ENCODE measurements around the gene KRT20. TPM values are rescaled to one million over a fixed set of nuclear protein-coding genes. Genes with fewer than 3 reads are reported as not detected.

KRT20 gene
- total and polyA plus RNA-seq, 2 experiments from 2014 or later = not detected

DNA sequence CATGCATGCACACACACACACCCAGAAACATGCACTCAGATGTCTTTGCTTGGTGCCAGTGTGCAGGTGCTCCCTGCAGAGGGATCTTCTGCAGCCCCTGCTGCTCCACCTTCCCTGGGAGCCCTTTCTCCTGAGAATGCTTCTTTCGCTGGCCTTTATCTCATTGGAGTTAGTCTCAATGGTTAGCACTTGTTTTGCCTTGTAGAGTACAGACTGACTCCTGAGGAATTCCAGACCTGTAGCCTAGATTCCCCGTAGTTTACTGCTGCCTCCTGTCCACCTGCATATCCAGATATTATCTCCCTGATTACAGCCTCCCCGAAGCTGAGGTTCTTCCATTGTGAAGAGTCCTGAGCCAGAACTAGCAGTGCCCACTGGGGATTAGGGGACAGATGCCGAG lies 14.9 kb downstream of the KRT20 start:
- H3K27ac ChIP-seq = no peak overlapping the region
- H3K4me2 ChIP-seq (ENCODE audit: unreplicated experiment) = no peak overlapping the region
- WGBS, 2 experiments (ENCODE audit: low coverage in 1 of 2, low lambda C conversion rate in 2 of 2, missing lambda C conversion rate in 2 of 2) = 65 to 70% methylated on average over 4 of the region's 4 CpGs
- TF ChIP-seq EZH2 (IDR thresholded peaks at IDR 0.05; ENCODE audit: insufficient read depth, poor library complexity, severe bottlenecking) = no peak
- no peak for TF ChIP-seq EZH2phosphoT487 (IDR thresholded peaks at IDR 0.05; ENCODE audit: insufficient read depth, low read depth)
- peaks cover 8% of the 10 kb centered on the region for H3F3A ChIP-seq (ENCODE audit: insufficient read depth)
- H4K20me1 ChIP-seq (ENCODE audit: insufficient read depth) = no peaks in the 10 kb centered on the region
- no peaks in the 10 kb centered on the region for H3K9me2 ChIP-seq (ENCODE audit: insufficient read depth)
- H3K4me3 ChIP-seq = no peak overlapping the region
- H3K4me1 ChIP-seq (ENCODE audit: insufficient read depth) = peaks cover 17% of the 10 kb centered on the region
- in situ Hi-C loops (cut with MboI) = no loop called here
- no peaks in the 10 kb centered on the region for H3K9me3 ChIP-seq (ENCODE audit: low read depth)
- H3K9ac ChIP-seq = no peak overlapping the region
- no peak overlapping the region for H2AFZ ChIP-seq
- DNase-seq = no peak
- H3K27me3 ChIP-seq (replicated peaks; ENCODE audit: insufficient read depth) = no peaks in the 10 kb centered on the region
- no peaks in the 10 kb centered on the region for H3K36me3 ChIP-seq (ENCODE audit: low read depth)
- no peaks in the 10 kb centered on the region for H3K79me2 ChIP-seq (ENCODE audit: insufficient read depth)

DNA sequence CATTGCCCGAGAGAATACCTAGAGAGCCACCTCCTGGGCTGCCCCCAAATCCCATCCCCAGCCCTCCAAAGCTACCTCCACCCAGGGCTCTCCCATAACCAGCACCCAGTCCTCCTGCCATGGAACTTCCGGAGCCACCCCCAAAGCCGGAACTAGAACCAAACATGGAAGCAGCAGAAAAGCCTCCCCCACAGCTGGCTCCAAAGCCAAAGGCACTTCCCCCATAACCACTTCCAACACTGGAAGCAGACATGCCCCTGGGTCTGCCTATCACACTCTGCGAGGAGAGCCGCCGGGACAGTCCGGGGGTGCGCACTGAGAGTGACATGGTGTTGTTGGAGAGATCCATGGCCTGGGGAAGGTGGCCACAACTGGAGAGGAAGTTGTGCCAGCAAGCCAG lies 18.2 kb downstream of the KRT20 start, which contains the start of gene KRT12:
TSS of gene KRT12 (minus strand) at position 386 of the 400 bp plus-strand sequence. CDS start at position 349, 37 bp downstream.
- H3K4me1 ChIP-seq (ENCODE audit: insufficient read depth) = no peaks in the 10 kb centered on the region
- no peak within 1 kb of the TSS for H3K27ac ChIP-seq
- WGBS, 2 experiments (ENCODE audit: low coverage in 1 of 2, low lambda C conversion rate in 2 of 2, missing lambda C conversion rate in 2 of 2) = 83 to 86% methylated on average over 8 of the region's 8 CpGs
- no peaks in the 10 kb centered on the region for H3F3A ChIP-seq (ENCODE audit: insufficient read depth)
- H2AFZ ChIP-seq = no peak within 1 kb of the TSS
- H3K4me2 ChIP-seq (ENCODE audit: unreplicated experiment) = no peak within 1 kb of the TSS
- no peaks in the 10 kb centered on the region for H4K20me1 ChIP-seq (ENCODE audit: insufficient read depth)
- H3K79me2 ChIP-seq (ENCODE audit: insufficient read depth) = no peaks in the 10 kb centered on the region
- DNase-seq = no peak
- H3K9ac ChIP-seq = no peak within 1 kb of the TSS
- H3K4me3 ChIP-seq = no peak within 1 kb of the TSS
- H3K9me3 ChIP-seq (ENCODE audit: low read depth) = no peaks in the 10 kb centered on the region
- H3K9me2 ChIP-seq (ENCODE audit: insufficient read depth) = no peaks in the 10 kb centered on the region
- no peaks in the 10 kb centered on the region for H3K27me3 ChIP-seq (replicated peaks; ENCODE audit: insufficient read depth)
- no peaks in the 10 kb centered on the region for H3K36me3 ChIP-seq (ENCODE audit: low read depth)
- in situ Hi-C loops (cut with MboI) = no loop called here
- no peak for TF ChIP-seq EZH2phosphoT487 (IDR thresholded peaks at IDR 0.05; ENCODE audit: insufficient read depth, low read depth)
- TF ChIP-seq EZH2 (IDR thresholded peaks at IDR 0.05; ENCODE audit: insufficient read depth, poor library complexity, severe bottlenecking) = no peak

DNA sequence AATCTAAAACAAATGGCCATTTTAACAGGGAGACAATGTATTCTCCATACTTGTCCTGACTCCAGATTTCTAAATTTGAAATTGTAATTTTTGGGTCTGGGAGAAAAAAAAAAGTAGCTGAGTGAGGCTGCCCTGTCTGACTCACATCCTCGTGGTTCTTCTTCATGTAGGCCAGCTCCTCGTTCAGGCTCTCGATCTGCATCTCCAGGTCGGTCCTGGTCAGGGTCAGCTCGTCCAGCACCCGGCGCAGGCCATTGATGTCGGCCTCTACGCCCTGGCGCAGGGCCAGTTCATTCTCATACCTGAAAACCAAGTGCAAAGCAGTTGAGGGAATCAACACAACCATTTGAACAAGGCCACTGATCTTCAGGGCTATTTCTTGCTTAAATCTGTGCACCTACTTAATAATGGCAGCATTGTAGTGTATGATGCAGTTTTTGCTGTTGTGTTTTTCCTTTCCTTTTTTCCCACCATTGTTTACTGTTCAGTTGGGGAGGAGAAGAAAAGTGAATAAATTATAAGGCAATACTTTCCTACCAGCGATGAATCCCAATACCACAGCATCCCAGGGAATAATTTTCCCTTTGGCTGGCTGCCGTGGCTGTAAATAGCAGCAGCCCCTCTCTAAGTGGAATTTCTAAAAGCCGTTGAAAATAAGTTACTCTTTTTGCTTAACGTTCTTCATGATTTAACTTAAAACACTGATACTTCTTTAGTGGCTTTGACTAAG lies 20.2 kb downstream of the KRT20 start:
- Histone ChIP-seq H3K4me3 (no peak overlapping the region), H3K27ac (no peak overlapping the region), H3K27me3 (replicated peaks; ENCODE audit: insufficient read depth) (no peaks in the 10 kb centered on the region), H3K9me2 (ENCODE audit: insufficient read depth) (no peaks in the 10 kb centered on the region), H3K36me3 (ENCODE audit: low read depth) (no peaks in the 10 kb centered on the region), H3K79me2 (ENCODE audit: insufficient read depth) (no peaks in the 10 kb centered on the region), H2AFZ (no peak overlapping the region), H3K4me1 (ENCODE audit: insufficient read depth) (no peaks in the 10 kb centered on the region), H3F3A (ENCODE audit: insufficient read depth) (no peaks in the 10 kb centered on the region), H3K9me3 (ENCODE audit: low read depth) (no peaks in the 10 kb centered on the region), H4K20me1 (ENCODE audit: insufficient read depth) (no peaks in the 10 kb centered on the region), H3K9ac (no peak overlapping the region), H3K4me2 (ENCODE audit: unreplicated experiment) (no peak overlapping the region)
- peak; percentile 17 for DNase-seq
- TF ChIP-seq EZH2phosphoT487 (IDR thresholded peaks at IDR 0.05; ENCODE audit: insufficient read depth, low read depth) (no peak), EZH2 (IDR thresholded peaks at IDR 0.05; ENCODE audit: insufficient read depth, poor library complexity, severe bottlenecking) (no peak)
- WGBS, 2 experiments (ENCODE audit: low coverage in 1 of 2, low lambda C conversion rate in 2 of 2, missing lambda C conversion rate in 2 of 2) = 90 to 93% methylated on average over 14 of the region's 14 CpGs
- in situ Hi-C loops (cut with MboI) = no loop called here

DNA sequence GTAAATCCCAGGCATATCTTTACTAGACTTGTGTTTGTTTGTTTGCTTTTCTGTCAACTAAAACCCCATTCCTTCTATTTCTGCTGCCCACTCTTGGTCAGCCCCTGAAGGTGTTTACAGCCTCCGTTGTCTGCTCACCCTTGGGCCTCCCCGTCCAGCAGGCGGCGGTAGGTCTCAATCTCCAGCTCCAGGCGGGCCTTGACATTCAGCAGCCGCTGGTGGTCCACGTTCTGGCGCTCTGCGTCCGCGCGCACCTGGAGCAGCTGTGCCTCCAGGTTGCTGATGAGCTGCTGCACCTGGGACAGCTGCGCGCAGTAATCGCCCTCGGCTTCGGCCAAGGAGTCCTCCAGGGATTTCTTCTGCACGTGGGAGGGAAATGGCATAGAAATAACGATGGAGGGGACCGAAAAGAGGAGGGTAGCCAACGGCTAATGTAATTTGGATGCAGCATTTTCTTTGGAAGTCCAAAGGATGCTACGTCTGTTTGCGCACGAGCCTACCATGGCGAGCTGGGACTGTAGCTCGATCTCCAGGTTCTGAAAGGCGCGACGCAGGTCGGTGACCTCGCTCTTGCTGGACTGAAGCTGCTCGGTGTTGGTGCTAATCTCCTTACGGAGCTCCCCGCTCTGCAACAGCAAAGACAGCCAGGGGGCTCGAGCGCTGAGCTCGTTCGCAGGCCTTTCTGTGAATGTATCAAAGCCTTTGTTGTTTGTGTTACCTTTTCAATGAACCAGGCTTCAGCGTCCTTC lies 21.9 kb downstream of the KRT20 start:
- Histone ChIP-seq H4K20me1 (ENCODE audit: insufficient read depth) (no peaks in the 10 kb centered on the region), H3K79me2 (ENCODE audit: insufficient read depth) (no peaks in the 10 kb centered on the region), H3K4me2 (ENCODE audit: unreplicated experiment) (no peak overlapping the region), H2AFZ (no peak overlapping the region), H3K4me3 (no peak overlapping the region), H3K9me2 (ENCODE audit: insufficient read depth) (no peaks in the 10 kb centered on the region), H3F3A (ENCODE audit: insufficient read depth) (no peaks in the 10 kb centered on the region), H3K4me1 (ENCODE audit: insufficient read depth) (no peaks in the 10 kb centered on the region), H3K9me3 (ENCODE audit: low read depth) (no peaks in the 10 kb centered on the region), H3K9ac (no peak overlapping the region), H3K36me3 (ENCODE audit: low read depth) (no peaks in the 10 kb centered on the region), H3K27ac (no peak overlapping the region), H3K27me3 (replicated peaks; ENCODE audit: insufficient read depth) (no peaks in the 10 kb centered on the region)
- no peak for TF ChIP-seq EZH2 (IDR thresholded peaks at IDR 0.05; ENCODE audit: insufficient read depth, poor library complexity, severe bottlenecking)
- no peak for TF ChIP-seq EZH2phosphoT487 (IDR thresholded peaks at IDR 0.05; ENCODE audit: insufficient read depth, low read depth)
- WGBS, 2 experiments (ENCODE audit: low coverage in 1 of 2, low lambda C conversion rate in 2 of 2, missing lambda C conversion rate in 2 of 2) = 73 to 74% methylated on average over 31 to 39 of the region's 39 CpGs
- no peak for DNase-seq
- in situ Hi-C loops (cut with MboI) = no loop called here

Data from GM23248 (cell line).